Liver (tissue), 9 donors: Measurements from ENCODE around the gene GATA5. TPM values are rescaled to one million over a fixed set of nuclear protein-coding genes. Genes with fewer than 3 reads are reported as not detected.

Experiments used
- DNase-seq: peaks from one replicate; pipeline ENCODE4 v3.0.0-alpha.2; 2017; ENCODE audit warnings: low spot score
- H3K27ac ChIP-seq, 2 donors: one replicate each; pipeline ENCODE4 v1.7.0; 2013; ENCODE audit warnings: inconsistent platforms in 2 of 2, low read length in 2 of 2, control low read depth in 1 of 2, low read depth in 1 of 2, mild to moderate bottlenecking in 1 of 2
- H3K27me3 ChIP-seq, 4 donors: one replicate each; pipeline versions ENCODE4 v1.6.1 to v1.7.0; 2013; ENCODE audit warnings: low read length in 3 of 4, inconsistent platforms in 1 of 4, mild to moderate bottlenecking in 1 of 4, moderate library complexity in 1 of 4; ENCODE audit not compliant: control insufficient read depth in 4 of 4, insufficient read depth in 4 of 4
- H3K36me3 ChIP-seq, 4 donors: one replicate each; pipeline versions ENCODE4 v1.6.1 to v1.7.0; 2013; ENCODE audit warnings: low read length in 3 of 4, mild to moderate bottlenecking in 3 of 4, low read depth in 1 of 4, moderate library complexity in 1 of 4; ENCODE audit not compliant: control insufficient read depth in 4 of 4, insufficient read depth in 3 of 4
- H3K4me1 ChIP-seq, 4 donors: one replicate each; pipeline versions ENCODE4 v1.6.1 to v1.7.0; 2013; ENCODE audit warnings: low read length in 3 of 4, mild to moderate bottlenecking in 3 of 4, moderate library complexity in 1 of 4; ENCODE audit not compliant: control insufficient read depth in 4 of 4, insufficient read depth in 4 of 4
- H3K4me3 ChIP-seq, 3 donors: one replicate each; pipeline versions ENCODE4 v1.6.1 to v1.7.0; 2013; ENCODE audit warnings: low read length in 3 of 3, control low read depth in 1 of 3, low read depth in 1 of 3, mild to moderate bottlenecking in 1 of 3
- H3K9ac ChIP-seq, 2 donors: one replicate each; pipeline ENCODE4 v1.7.0; 2013; ENCODE audit warnings: low read length in 2 of 2, mild to moderate bottlenecking in 2 of 2, moderate library complexity in 2 of 2, control low read depth in 1 of 2, low read depth in 1 of 2
- H3K9me3 ChIP-seq, 4 donors: one replicate each; pipeline versions ENCODE4 v1.6.1 to v1.7.0; 2013; ENCODE audit warnings: low read length in 3 of 4; ENCODE audit not compliant: control insufficient read depth in 4 of 4
- FOXA1 ChIP-seq: IDR thresholded peaks from 2 replicates; pipeline ENCODE4 v1.6.1; 2016; ENCODE audit warnings: antibody characterized with exemption
- FOXA2 ChIP-seq: IDR thresholded peaks from 2 replicates; pipeline ENCODE4 v1.6.1; 2016; ENCODE audit warnings: antibody characterized with exemption
- GABPA ChIP-seq, 2 donors: IDR thresholded peaks in 1 of 2; conservative IDR thresholded peaks in 1 of 2; 2 replicates each; pipeline ENCODE4 v1.6.1; 2016; ENCODE audit warnings: antibody characterized with exemption in 2 of 2, mild to moderate bottlenecking in 1 of 2, moderate library complexity in 1 of 2
- NR2F2 ChIP-seq: IDR thresholded peaks from 2 replicates; pipeline ENCODE4 v1.6.1; 2016; ENCODE audit warnings: antibody characterized with exemption
- RAD21 ChIP-seq, 2 donors: IDR thresholded peaks; 2 replicates each; pipeline ENCODE4 v1.6.1; 2016; ENCODE audit warnings: antibody characterized with exemption in 2 of 2, mild to moderate bottlenecking in 2 of 2
- RXRA ChIP-seq, 2 donors: IDR thresholded peaks; 2 replicates each; pipeline ENCODE4 v1.6.1; 2017 to 2018; ENCODE audit warnings: antibody characterized with exemption in 2 of 2, mild to moderate bottlenecking in 1 of 2
- SP1 ChIP-seq: IDR thresholded peaks from 2 replicates; pipeline ENCODE4 v1.6.1; 2018; ENCODE audit warnings: antibody characterized with exemption, mild to moderate bottlenecking
- YY1 ChIP-seq: IDR thresholded peaks from 2 replicates; pipeline ENCODE4 v1.6.1; 2016; ENCODE audit warnings: antibody characterized with exemption, mild to moderate bottlenecking
- WGBS: extraction: QIAGEN DNeasy Blood & Tissue Kit; methylation state at CpG from one replicate; pipeline ENCODE4 v1.1.7; 2013; 5-methylcytosine and 5-hydroxymethylcytosine counted together
- polyA plus RNA-seq, 2 donors: library from polyadenylated mRNA; stranded (reverse) in 1 of 2; unstranded in 1 of 2; fragments of 200-250 nt in 1 of 2; fragments of >200 nt in 1 of 2; fragmentation: Nextera tagmentation in 1 of 2; extraction: Ambion mirVana in 1 of 2; gene quantifications; one replicate each; pipeline versions ENCODE4 v1.2.1 to v1.2.3, GENCODE V29; 2013 to 2015
- total RNA-seq, 2 donors: library from RNA; depleted of rRNA; stranded (reverse); fragments of >200 nt; gene quantifications; one replicate each; pipeline ENCODE4 v1.2.3, GENCODE V29; 2014
- TF ChIP-seq, protein P1 (sequence below): IDR thresholded peaks from 2 replicates; pipeline ENCODE4 v1.6.1; 2016; ENCODE audit warnings: antibody characterized with exemption
- TF ChIP-seq, protein P2 (sequence below): fragments of 150-350 bp; IDR thresholded peaks from 2 replicates; pipeline ENCODE4 v1.5.1; 2017; ENCODE audit warnings: improper control_type of control experiment, low read depth, low read length; ENCODE audit not compliant: missing input control
- TF ChIP-seq, protein P3 (sequence below): IDR thresholded peaks from 2 replicates; pipeline ENCODE4 v1.6.1; 2016; ENCODE audit warnings: antibody characterized with exemption
- TF ChIP-seq, protein P4 (sequence below): IDR thresholded peaks from 2 replicates; pipeline ENCODE4 v1.6.1; 2016; ENCODE audit warnings: antibody characterized with exemption
- TF ChIP-seq, protein P5 (sequence below): IDR thresholded peaks from 2 replicates; pipeline ENCODE4 v1.6.1; 2016; ENCODE audit warnings: antibody characterized with exemption, mild to moderate bottlenecking
- donor health status: healthy.
- donor health status: healthy.
- donor health status: healthy.
- donor health status: healthy.
- donor health status: healthy.

GATA5 gene
- total and polyA plus RNA-seq, 4 donors = 0.25 to 6.1 (median 0.34) TPM

DNA sequence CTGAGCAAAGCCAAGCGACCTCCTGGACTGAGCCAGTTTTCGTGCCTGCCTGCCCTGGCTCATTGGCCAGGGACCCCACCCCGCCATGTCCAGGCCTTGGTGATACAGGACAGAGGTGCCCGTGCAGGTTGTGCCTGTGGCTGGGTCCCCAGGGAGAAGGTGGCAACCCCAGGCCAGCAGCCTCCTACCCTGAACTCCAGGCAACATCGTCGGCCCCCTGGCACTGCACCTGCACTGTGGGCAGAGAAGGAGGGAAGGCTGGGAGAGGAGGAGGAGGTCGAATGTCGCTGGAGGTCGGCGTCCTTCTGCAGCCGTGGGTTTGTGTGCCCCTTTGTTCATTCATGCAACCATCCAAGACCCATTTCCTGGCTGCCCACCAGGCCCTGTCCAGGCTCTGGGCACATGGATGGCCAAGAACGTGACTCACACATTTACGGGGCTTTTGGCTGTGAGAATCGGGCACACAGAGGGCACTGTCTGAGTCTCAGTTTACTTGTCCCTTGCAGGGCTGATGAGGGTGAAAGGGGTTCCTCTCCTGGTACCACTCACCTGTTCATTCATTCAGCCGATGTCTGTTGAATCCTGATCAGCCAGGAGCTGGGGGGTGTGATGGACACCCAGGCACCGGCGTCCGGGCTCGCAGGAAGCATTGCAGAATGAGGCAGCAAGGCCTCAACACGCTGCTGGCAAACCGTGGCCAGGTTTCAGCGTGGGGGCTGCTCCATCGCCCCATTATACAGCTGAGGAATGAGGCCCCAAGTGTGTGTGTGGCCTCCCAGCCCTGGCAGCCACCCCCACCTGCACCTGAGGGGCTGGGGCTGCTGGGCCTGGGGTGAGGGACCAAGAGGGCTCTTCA lies 46.1 kb downstream of the GATA5 start:
- no peak for TF ChIP-seq RAD21 (IDR thresholded peaks at IDR 0.05)
- TF ChIP-seq, protein P1, sequence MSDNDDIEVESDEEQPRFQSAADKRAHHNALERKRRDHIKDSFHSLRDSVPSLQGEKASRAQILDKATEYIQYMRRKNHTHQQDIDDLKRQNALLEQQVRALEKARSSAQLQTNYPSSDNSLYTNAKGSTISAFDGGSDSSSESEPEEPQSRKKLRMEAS = no peak
- TF ChIP-seq GABPA (IDR thresholded peaks at IDR 0.05 in 1 of 2, conservative IDR thresholded peaks at IDR 0.05 in 1 of 2) = no peak
- TF ChIP-seq YY1 = no peak
- TF ChIP-seq, protein P2, sequence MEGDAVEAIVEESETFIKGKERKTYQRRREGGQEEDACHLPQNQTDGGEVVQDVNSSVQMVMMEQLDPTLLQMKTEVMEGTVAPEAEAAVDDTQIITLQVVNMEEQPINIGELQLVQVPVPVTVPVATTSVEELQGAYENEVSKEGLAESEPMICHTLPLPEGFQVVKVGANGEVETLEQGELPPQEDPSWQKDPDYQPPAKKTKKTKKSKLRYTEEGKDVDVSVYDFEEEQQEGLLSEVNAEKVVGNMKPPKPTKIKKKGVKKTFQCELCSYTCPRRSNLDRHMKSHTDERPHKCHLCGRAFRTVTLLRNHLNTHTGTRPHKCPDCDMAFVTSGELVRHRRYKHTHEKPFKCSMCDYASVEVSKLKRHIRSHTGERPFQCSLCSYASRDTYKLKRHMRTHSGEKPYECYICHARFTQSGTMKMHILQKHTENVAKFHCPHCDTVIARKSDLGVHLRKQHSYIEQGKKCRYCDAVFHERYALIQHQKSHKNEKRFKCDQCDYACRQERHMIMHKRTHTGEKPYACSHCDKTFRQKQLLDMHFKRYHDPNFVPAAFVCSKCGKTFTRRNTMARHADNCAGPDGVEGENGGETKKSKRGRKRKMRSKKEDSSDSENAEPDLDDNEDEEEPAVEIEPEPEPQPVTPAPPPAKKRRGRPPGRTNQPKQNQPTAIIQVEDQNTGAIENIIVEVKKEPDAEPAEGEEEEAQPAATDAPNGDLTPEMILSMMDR = no peak
- TF ChIP-seq, protein P3, sequence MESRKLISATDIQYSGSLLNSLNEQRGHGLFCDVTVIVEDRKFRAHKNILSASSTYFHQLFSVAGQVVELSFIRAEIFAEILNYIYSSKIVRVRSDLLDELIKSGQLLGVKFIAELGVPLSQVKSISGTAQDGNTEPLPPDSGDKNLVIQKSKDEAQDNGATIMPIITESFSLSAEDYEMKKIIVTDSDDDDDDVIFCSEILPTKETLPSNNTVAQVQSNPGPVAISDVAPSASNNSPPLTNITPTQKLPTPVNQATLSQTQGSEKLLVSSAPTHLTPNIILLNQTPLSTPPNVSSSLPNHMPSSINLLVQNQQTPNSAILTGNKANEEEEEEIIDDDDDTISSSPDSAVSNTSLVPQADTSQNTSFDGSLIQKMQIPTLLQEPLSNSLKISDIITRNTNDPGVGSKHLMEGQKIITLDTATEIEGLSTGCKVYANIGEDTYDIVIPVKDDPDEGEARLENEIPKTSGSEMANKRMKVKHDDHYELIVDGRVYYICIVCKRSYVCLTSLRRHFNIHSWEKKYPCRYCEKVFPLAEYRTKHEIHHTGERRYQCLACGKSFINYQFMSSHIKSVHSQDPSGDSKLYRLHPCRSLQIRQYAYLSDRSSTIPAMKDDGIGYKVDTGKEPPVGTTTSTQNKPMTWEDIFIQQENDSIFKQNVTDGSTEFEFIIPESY = no peak
- TF ChIP-seq FOXA1 = no peak
- no peak for TF ChIP-seq SP1
- TF ChIP-seq RXRA (IDR thresholded peaks at IDR 0.05) = no peak
- no peak for TF ChIP-seq NR2F2
- TF ChIP-seq, protein P4, sequence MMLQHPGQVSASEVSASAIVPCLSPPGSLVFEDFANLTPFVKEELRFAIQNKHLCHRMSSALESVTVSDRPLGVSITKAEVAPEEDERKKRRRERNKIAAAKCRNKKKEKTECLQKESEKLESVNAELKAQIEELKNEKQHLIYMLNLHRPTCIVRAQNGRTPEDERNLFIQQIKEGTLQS = no peak
- TF ChIP-seq FOXA2 = no peak
- TF ChIP-seq, protein P5, sequence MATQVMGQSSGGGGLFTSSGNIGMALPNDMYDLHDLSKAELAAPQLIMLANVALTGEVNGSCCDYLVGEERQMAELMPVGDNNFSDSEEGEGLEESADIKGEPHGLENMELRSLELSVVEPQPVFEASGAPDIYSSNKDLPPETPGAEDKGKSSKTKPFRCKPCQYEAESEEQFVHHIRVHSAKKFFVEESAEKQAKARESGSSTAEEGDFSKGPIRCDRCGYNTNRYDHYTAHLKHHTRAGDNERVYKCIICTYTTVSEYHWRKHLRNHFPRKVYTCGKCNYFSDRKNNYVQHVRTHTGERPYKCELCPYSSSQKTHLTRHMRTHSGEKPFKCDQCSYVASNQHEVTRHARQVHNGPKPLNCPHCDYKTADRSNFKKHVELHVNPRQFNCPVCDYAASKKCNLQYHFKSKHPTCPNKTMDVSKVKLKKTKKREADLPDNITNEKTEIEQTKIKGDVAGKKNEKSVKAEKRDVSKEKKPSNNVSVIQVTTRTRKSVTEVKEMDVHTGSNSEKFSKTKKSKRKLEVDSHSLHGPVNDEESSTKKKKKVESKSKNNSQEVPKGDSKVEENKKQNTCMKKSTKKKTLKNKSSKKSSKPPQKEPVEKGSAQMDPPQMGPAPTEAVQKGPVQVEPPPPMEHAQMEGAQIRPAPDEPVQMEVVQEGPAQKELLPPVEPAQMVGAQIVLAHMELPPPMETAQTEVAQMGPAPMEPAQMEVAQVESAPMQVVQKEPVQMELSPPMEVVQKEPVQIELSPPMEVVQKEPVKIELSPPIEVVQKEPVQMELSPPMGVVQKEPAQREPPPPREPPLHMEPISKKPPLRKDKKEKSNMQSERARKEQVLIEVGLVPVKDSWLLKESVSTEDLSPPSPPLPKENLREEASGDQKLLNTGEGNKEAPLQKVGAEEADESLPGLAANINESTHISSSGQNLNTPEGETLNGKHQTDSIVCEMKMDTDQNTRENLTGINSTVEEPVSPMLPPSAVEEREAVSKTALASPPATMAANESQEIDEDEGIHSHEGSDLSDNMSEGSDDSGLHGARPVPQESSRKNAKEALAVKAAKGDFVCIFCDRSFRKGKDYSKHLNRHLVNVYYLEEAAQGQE = no peak
- Histone ChIP-seq H3K9ac (no peak overlapping the region), H3K27ac (no peak overlapping the region), H3K36me3 (no peaks in the 10 kb centered on the region), H3K27me3 (no peaks in the 10 kb centered on the region), H3K9me3 (no peaks in the 10 kb centered on the region), H3K4me3 (no peak overlapping the region), H3K4me1 (no peaks in the 10 kb centered on the region)
- 72% methylated on average over 23 of the region's 23 CpGs for WGBS
- no peak for DNase-seq
